Fibroblast of the aortic adventitia (primary cell): ENCODE measurements around the gene SDF2. TPM values are rescaled to one million over a fixed set of nuclear protein-coding genes. Genes with fewer than 3 reads are reported as not detected.
A peak's percentile ranks its signal among the peaks of the same experiment; 100 is the strongest.
"Not testable (repeated sequence)": the region's sequence is repeated elsewhere in the genome, so short reads cannot be mapped to it uniquely, and the experiment has no call there.

Source experiments
- DNase-seq: peaks from one replicate; pipeline ENCODE4 v3.0.0-alpha.2; 2010; ENCODE audit warnings: low read depth
- H3K4me3 ChIP-seq: 2 replicates; pipeline ENCODE4 v1.5.1; 2011; ENCODE audit warnings: low read depth, mild to moderate bottlenecking, control low read depth, low read length, moderate library complexity
- CTCF ChIP-seq: IDR thresholded peaks from 2 replicates; pipeline ENCODE4 v1.5.1; 2011; ENCODE audit warnings: mild to moderate bottlenecking, low read length, control low read depth, inconsistent platforms; ENCODE audit not compliant: insufficient read depth
- total RNA-seq: library from RNA; depleted of rRNA; stranded (reverse); fragments of >200 nt; gene quantifications from 2 replicates; pipeline ENCODE4 v1.2.3, GENCODE V29; 2012; ENCODE audit warnings: low replicate concordance

The SDF2 gene
- total RNA-seq, 1 donor = 36.9 TPM

- no peak overlapping the region for H3K4me3 ChIP-seq
- DNase-seq = no peak
- TF ChIP-seq CTCF = no peak
These were observed 45.4 kb downstream of the SDF2 start for GRCh38 chr17:28616281-28616680.

- DNase-seq = no peak
- no peak overlapping the region for H3K4me3 ChIP-seq
- no peak for TF ChIP-seq CTCF
These were observed 46.3 kb downstream of the SDF2 start for GRCh38 chr17:28615260-28615940.

DNA sequence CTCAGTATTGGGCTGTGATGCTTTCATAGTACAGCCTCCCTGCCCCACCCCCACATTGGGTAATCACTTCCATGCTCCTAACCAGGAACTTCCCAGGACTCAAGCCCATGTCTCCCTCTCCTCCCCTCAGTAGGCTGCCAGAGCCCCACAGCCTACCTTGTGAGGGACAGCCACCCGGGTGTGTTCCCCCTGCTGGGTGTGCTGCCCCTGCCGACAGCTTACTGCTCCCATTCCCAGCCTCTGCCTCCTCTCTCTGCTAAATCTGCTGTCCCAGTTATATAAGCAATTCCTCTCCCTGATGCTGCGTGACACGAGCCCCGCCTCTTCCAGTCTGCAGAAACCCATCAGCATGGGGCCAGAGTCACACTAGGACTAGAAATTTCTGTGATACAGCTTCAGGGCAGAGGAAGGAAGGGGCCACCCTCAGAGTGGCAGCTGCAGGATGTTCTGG, 47.8 kb downstream of the SDF2 start, which contains the start of gene RSKR:
Gene RSKR, minus strand, starts transcription at position 255 of the 451 bp plus-strand sequence. Its CDS starts 24 bp downstream, at position 231.
- no peak within 1 kb of the TSS for H3K4me3 ChIP-seq
- DNase-seq = no peak
- TF ChIP-seq CTCF = no peak

DNA sequence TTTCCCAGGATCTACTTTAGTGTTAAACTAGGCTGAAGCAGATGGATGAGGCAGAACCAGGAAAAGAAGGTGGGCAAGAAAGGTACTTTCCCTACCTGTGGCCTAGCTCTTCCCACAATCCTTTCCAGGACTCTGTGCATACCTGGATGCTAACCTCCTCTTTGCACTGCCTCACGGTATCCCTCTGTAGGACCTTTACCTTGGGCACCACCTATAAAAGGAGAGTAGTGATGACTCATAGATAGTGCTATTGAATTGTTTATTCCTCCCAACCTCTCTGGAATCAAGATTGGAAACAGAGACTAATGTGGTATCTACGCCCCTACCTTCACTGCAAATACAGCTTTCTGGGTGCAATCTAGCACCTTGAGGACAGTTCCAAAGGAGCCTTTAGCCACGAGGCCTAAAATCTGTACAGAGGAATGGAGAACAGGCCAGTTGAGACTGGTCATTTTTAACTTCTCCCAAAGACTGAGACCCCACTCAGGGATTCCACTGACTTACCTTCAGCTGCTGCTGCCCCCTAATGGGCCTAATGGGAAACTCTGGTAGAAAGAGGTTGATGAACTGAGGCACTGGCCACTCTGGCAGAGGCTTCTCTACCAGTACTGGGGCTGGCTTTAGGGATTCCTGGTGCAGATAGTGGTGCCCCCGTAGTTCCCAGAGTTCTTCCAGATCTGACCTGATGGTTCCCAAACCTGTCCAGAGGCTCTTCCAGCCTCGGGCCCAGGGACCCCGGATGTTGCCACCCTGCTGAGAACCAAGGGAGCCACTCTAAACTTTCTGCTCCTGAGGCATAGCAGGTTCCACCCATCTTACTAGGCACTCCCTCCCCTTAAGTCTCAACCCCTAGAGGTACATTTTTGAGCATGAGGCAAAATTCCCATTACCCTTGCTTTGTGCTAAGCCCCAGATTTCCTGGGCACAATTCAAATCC, 48.5 kb downstream of the SDF2 start:
- peak; percentile 75 for TF ChIP-seq CTCF
- peak; percentile 39 for DNase-seq
- H3K4me3 ChIP-seq = no peak overlapping the region

GRCh38 chr17:28612531-28612930, 49.2 kb downstream of the SDF2 start:
- no peak for TF ChIP-seq CTCF
- H3K4me3 ChIP-seq = no peak overlapping the region
- DNase-seq = no peak

- no peak overlapping the region for H3K4me3 ChIP-seq
- DNase-seq = no peak
- TF ChIP-seq CTCF = no peak
These were observed 51.3 kb downstream of the SDF2 start for GRCh38 chr17:28610376-28610775.

DNA sequence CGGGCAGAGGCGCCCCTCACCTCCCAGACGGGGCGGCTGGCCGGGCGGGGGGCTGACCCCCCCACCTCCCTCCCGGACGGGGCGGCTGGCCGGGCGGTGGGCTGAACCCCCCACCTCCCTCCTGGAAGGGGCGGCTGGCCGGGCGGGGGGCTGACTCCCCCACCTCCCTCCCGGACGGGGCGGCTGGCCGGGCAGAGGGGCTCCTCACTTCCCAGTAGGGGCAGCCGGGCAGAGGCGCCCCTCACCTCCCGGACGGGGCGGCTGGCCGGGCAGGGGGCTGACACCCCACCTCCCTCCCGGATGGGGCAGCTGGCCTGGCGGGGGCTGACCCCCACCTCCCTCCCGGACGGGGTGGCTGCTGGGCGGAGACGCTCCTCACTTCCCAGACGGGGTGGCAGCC, 57.7 kb downstream of the SDF2 start:
- H3K4me3 ChIP-seq, DNase-seq: not testable (repeated sequence)
